ENCODE results near the gene NRBP1. TPM values are rescaled to one million over a fixed set of nuclear protein-coding genes. Genes with fewer than 3 reads are reported as not detected.

The NRBP1 gene
- total RNA-seq, 1 experiment from 2014 or later, result 140 TPM

- Histone ChIP-seq H3K79me2 (ENCODE audit: insufficient read depth, low read length) (no peaks in the 10 kb centered on the region), H2AFZ (ENCODE audit: low read length) (no peak overlapping the region), H3K9me3 (ENCODE audit: control insufficient read depth, low read depth, low read length) (no peaks in the 10 kb centered on the region), H4K20me1 (ENCODE audit: control insufficient read depth, insufficient read depth, insufficient read length) (no peaks in the 10 kb centered on the region), H4K8ac (replicated peaks; ENCODE audit: insufficient read length, low read depth, low read length) (no peak overlapping the region), H3K4me1 (ENCODE audit: insufficient read depth, low read length) (no peaks in the 10 kb centered on the region), H3K4ac (ENCODE audit: low read depth, low read length) (no peak overlapping the region), H3K79me1 (ENCODE audit: insufficient read depth, low read depth, low read length, poor library complexity, severe bottlenecking) (no peaks in the 10 kb centered on the region), H3K18ac (ENCODE audit: insufficient read length, low read depth, low read length) (no peak overlapping the region), H3K4me2 (ENCODE audit: insufficient read depth, insufficient read length, low read length) (no peak overlapping the region), H4K91ac (ENCODE audit: insufficient read length, low read depth, low read length) (no peak overlapping the region), H3K23me2 (ENCODE audit: insufficient read length, low read depth, low read length, poor library complexity, severe bottlenecking) (no peaks in the 10 kb centered on the region), H2BK120ac (ENCODE audit: low read depth, low read length, poor library complexity, severe bottlenecking) (no peak overlapping the region), H3K9ac (ENCODE audit: extremely low read depth, insufficient read length, low read length) (no peak overlapping the region), H3K23ac (ENCODE audit: insufficient read length, low read depth, low read length) (no peak overlapping the region), H3K27ac (ENCODE audit: insufficient read length, low read depth, low read length) (no peak overlapping the region), H3K27me3 (ENCODE audit: insufficient read depth, low read length) (no peaks in the 10 kb centered on the region), H2BK5ac (ENCODE audit: insufficient read length, low read length) (no peak overlapping the region), H3T11ph (ENCODE audit: low read length) (no peak overlapping the region), H3K14ac (ENCODE audit: insufficient read depth, low read length) (no peak overlapping the region), H2AK5ac (ENCODE audit: insufficient read length, low read length) (no peak overlapping the region), H3K56ac (ENCODE audit: insufficient read length, low read depth, low read length) (no peak overlapping the region), H4K5ac (ENCODE audit: insufficient read length, low read depth, low read length) (no peak overlapping the region), H2BK12ac (ENCODE audit: insufficient read length, low read depth, low read length) (no peak overlapping the region), H2BK20ac (ENCODE audit: low read depth, low read length, poor library complexity, severe bottlenecking) (no peak overlapping the region), H2BK15ac (ENCODE audit: low read depth, low read length) (no peak overlapping the region)
- no CpG with 5 or more reads among the region's 6 CpGs for WGBS (ENCODE audit: extremely low coverage, insufficient read length, low lambda C conversion rate)
- DNase-seq, result no peak
- H3K36me3 Mint-ChIP-seq (ENCODE audit: insufficient read depth in 1 of 3, low read depth in 3 of 3), result no peaks in the 10 kb centered on the region
- peaks cover 0 to 3% of the 10 kb centered on the region in 2 experiments; a peak in 2 of 5 replicates for H3K9me3 Mint-ChIP-seq
- H3K4me3 Mint-ChIP-seq, result no peak overlapping the region
- H3K4me1 Mint-ChIP-seq, result no peaks in the 10 kb centered on the region
- H3K27me3 Mint-ChIP-seq (ENCODE audit: low read depth), result no peaks in the 10 kb centered on the region; the same call in 1 of the 2 replicates
- TF ChIP-seq CTCF (conservative IDR thresholded peaks at IDR 0.05), result no peak
- no peak overlapping the region for H3K27ac Mint-ChIP-seq
These were observed 12.3 kb upstream of the NRBP1 start for GRCh38 chr2:27416151-27416550.

All from H9 (cell line).